HG03103 (cell line): ENCODE measurements around the gene SPECC1.
"Not testable (repeated sequence)": the region's sequence is repeated elsewhere in the genome, so short reads cannot be mapped to it uniquely, and the experiment has no call there.

Experiments
- ATAC-seq: cut with Tn5 transposase; IDR thresholded peaks from one replicate; pipeline ENCODE4 v1.9.1; 2021; ENCODE audit warnings: low read depth; ENCODE audit not compliant: unreplicated experiment

SPECC1 gene

GRCh38 chr17:20157001-20157310 is 147.8 kb downstream of the SPECC1 start:
- ATAC-seq: no peak

GRCh38 chr17:20158580-20158979 is 149.4 kb downstream of the SPECC1 start:
- no peak for ATAC-seq

- no peak for ATAC-seq
Observed at GRCh38 chr17:20159406-20160069, 150.4 kb downstream of the SPECC1 start.

- ATAC-seq: not testable (repeated sequence)
Observed at GRCh38 chr17:20165516-20165915, 156.4 kb downstream of the SPECC1 start.

- ATAC-seq: no peak
Observed at GRCh38 chr17:20170085-20170484, 160.9 kb downstream of the SPECC1 start.

- ATAC-seq: no peak
Observed at GRCh38 chr17:20171741-20172365, 162.7 kb downstream of the SPECC1 start.

- no peak for ATAC-seq
Observed at GRCh38 chr17:20172376-20172775, 163.2 kb downstream of the SPECC1 start.

GRCh38 chr17:20173091-20173490 is 163.9 kb downstream of the SPECC1 start:
- no peak for ATAC-seq

GRCh38 chr17:20174588-20175265 is 165.6 kb downstream of the SPECC1 start:
- no peak for ATAC-seq

GRCh38 chr17:20179041-20179440 is 169.9 kb downstream of the SPECC1 start:
- no peak for ATAC-seq

GRCh38 chr17:20180661-20181060 is 171.5 kb downstream of the SPECC1 start:
- ATAC-seq: no peak

GRCh38 chr17:20184181-20184580 is 175.0 kb downstream of the SPECC1 start:
- ATAC-seq: no peak

- ATAC-seq: no peak
Observed at GRCh38 chr17:20184977-20185619, 175.9 kb downstream of the SPECC1 start.

GRCh38 chr17:20187049-20187448 is 177.9 kb downstream of the SPECC1 start:
- no peak for ATAC-seq

GRCh38 chr17:20189302-20189701 is 180.1 kb downstream of the SPECC1 start:
- ATAC-seq: no peak

GRCh38 chr17:20189979-20190378 is 180.8 kb downstream of the SPECC1 start:
- ATAC-seq: no peak

GRCh38 chr17:20190605-20191004 is 181.4 kb downstream of the SPECC1 start:
- ATAC-seq: no peak

- ATAC-seq: no peak
Observed at GRCh38 chr17:20191056-20191455, 181.9 kb downstream of the SPECC1 start.

GRCh38 chr17:20196286-20196685 is 187.1 kb downstream of the SPECC1 start:
- not testable (repeated sequence) for ATAC-seq

- no peak for ATAC-seq
Observed at GRCh38 chr17:20197272-20197926, 188.2 kb downstream of the SPECC1 start.
